NOMO-1 treated with DMSO at 0.1 percent for 48 hours (cell line): ENCODE measurements around the gene IFT81.
"Not testable (repeated sequence)": the region's sequence is repeated elsewhere in the genome, so short reads cannot be mapped to it uniquely, and the experiment has no call there.

Experiments
- DNase-seq: peaks from one replicate; lab custom pipeline; 2025; ENCODE audit not compliant: unreplicated experiment; lab: John Stamatoyannopoulos, UW

Gene IFT81

GRCh38 chr12:110107369-110108281 is 16.5 kb upstream of the IFT81 start:
- no peak for DNase-seq

GRCh38 chr12:110108309-110109036 is 15.7 kb upstream of the IFT81 start:
- no peak for DNase-seq

- DNase-seq, result peak; percentile 63
These were observed 14.9 kb upstream of the IFT81 start for GRCh38 chr12:110109037-110109836.

- DNase-seq, result no peak
These were observed 14.2 kb upstream of the IFT81 start for GRCh38 chr12:110109837-110110535.

- DNase-seq, result no peak
These were observed 12.5 kb upstream of the IFT81 start for GRCh38 chr12:110111476-110112334.

- no peak for DNase-seq
These were observed 11.9 kb upstream of the IFT81 start for GRCh38 chr12:110112335-110112660.

GRCh38 chr12:110114528-110114937 is 9.6 kb upstream of the IFT81 start:
- DNase-seq, result no peak

GRCh38 chr12:110115675-110116074 is 8.5 kb upstream of the IFT81 start:
- no peak for DNase-seq

GRCh38 chr12:110116623-110117022 is 7.5 kb upstream of the IFT81 start:
- DNase-seq, result no peak

GRCh38 chr12:110117210-110117609 is 6.9 kb upstream of the IFT81 start:
- not testable (repeated sequence) for DNase-seq

- DNase-seq, result no peak
These were observed 6.0 kb upstream of the IFT81 start for GRCh38 chr12:110117956-110118685.

- no peak for DNase-seq
These were observed 1.2 kb upstream of the IFT81 start for GRCh38 chr12:110122929-110123328.

- DNase-seq, result no peak
These were observed 263 bp upstream of the IFT81 start for GRCh38 chr12:110123919-110124268.

GRCh38 chr12:110126557-110126956 is 2.4 kb downstream of the IFT81 start:
- no peak for DNase-seq

- DNase-seq, result peak; percentile 57
These were observed 10.7 kb downstream of the IFT81 start for GRCh38 chr12:110134691-110135411.

- DNase-seq, result no peak
These were observed 11.6 kb downstream of the IFT81 start for GRCh38 chr12:110135806-110136205.

GRCh38 chr12:110137786-110138185 is 13.6 kb downstream of the IFT81 start:
- no peak for DNase-seq

- peak; percentile 12 for DNase-seq
These were observed 17.2 kb downstream of the IFT81 start for GRCh38 chr12:110141389-110141788.

GRCh38 chr12:110146986-110147385 is 22.8 kb downstream of the IFT81 start:
- no peak for DNase-seq
